Measurements from ENCODE around the gene CTSH.

CTSH gene

DNA sequence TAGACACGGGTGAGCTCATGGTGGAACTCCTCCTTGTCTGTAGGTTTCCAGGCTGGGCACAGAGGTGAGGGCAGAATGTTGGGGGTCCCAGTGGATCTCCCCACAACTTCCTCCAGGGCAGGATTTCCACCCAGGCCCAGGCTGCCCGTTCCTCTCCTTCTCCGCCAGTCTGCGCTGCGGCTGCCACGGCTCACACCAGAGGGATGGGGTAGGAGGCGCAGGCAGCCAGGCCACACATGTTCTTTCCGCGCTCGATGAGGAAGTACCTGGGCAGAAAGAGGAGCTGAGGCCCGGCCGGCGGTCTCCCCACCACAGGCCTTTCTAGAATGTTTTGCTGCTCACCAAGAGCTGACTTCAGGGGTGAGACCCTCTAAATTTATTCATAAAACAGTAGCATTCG lies 22.9 kb downstream of the CTSH start:
- DNase-seq (ENCODE audit: low read depth) = no peak
- no peak for TF ChIP-seq CTCF (IDR thresholded peaks at IDR 0.05; ENCODE audit: insufficient read depth, low read depth, low read length, missing control alignments)
- H3K4me3 ChIP-seq (ENCODE audit: low read length) = no peak overlapping the region

DNA sequence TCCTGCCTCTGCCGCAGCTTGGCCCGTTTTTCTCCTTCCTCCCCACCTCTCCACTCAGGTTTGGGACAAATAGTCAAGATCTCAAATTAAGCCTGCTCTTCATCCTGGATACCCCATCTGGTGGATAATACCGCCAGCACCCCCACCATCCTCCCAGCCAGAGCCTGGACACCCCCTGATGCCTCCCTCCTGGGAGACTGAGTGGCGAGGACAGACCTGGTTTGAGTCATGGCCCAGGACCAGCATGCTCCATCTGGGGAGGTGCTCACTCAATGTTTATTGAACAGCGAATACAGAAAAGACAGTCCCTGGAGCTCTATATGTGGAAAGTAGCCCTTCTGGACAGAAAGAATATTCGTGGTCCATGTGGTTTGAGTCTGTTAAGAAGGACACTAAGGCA lies 23.3 kb downstream of the CTSH start:
- no peak for DNase-seq (ENCODE audit: low read depth)
- TF ChIP-seq CTCF (IDR thresholded peaks at IDR 0.05; ENCODE audit: insufficient read depth, low read depth, low read length, missing control alignments) = no peak
- no peak overlapping the region for H3K4me3 ChIP-seq (ENCODE audit: low read length)

- no peak for DNase-seq (ENCODE audit: low read depth)
- no peak overlapping the region for H3K4me3 ChIP-seq (ENCODE audit: low read length)
- TF ChIP-seq CTCF (IDR thresholded peaks at IDR 0.05; ENCODE audit: insufficient read depth, low read depth, low read length, missing control alignments) = no peak
These were observed 27.0 kb downstream of the CTSH start for GRCh38 chr15:78917888-78918287.

DNA sequence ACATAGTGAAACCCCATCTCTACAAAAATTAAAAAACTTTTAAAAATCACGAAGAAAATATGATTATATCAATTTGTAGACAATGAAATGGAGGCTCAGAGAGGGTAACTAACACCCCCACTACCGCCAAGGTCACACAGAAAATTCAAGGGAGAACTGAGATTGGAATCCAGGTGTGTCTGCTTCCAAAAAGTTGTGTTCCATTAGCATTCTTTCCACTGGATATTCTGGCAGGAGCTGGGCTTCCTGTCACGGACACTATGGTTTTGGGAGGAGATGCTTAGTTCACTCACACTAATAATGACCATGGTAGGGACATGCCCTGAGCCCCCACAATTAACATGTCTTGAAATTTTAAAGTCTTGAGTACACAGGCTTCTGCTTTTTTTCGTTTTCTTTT lies 28.8 kb downstream of the CTSH start:
- H3K4me3 ChIP-seq (ENCODE audit: low read length) = no peak overlapping the region
- no peak for DNase-seq (ENCODE audit: low read depth)
- TF ChIP-seq CTCF (IDR thresholded peaks at IDR 0.05; ENCODE audit: insufficient read depth, low read depth, low read length, missing control alignments) = no peak

DNA sequence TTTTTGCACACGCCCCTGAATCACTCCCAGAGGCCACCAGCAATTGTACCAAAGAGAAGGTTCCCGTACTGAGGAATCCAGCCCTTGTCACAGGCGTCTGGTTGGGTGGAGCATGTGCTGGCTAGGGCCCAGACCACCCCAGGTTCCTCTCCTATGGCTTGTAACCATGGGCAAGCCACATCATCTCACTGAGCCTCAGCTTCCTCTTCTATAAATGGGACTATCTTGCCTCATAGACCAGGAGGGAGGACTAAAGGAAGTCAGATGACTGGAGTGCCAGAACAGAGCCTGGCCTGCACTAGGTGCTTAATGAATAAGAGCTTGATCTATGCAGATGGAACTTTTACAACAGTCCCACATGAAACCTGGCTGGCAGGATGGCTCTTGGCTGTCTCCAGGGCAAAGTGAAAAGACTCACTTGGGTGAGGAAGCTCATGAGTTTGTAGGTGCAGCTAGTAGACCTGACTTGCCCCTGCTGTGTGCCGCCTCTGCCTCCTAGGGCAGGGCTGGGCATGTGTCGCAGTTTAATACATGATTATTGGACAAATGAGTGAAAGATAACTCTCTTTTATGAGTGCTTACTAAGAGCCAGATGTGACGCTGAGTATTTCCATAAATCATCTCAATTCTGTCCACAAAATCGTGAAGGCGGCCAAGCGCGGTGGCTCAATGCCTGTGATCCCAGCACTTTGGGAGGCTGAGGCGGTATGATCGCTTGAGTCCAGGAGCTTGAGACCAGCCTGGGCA lies 29.3 kb downstream of the CTSH start:
- peak; percentile 19 for DNase-seq (ENCODE audit: low read depth)
- no peak for TF ChIP-seq CTCF (IDR thresholded peaks at IDR 0.05; ENCODE audit: insufficient read depth, low read depth, low read length, missing control alignments)
- no peak overlapping the region for H3K4me3 ChIP-seq (ENCODE audit: low read length)

DNA sequence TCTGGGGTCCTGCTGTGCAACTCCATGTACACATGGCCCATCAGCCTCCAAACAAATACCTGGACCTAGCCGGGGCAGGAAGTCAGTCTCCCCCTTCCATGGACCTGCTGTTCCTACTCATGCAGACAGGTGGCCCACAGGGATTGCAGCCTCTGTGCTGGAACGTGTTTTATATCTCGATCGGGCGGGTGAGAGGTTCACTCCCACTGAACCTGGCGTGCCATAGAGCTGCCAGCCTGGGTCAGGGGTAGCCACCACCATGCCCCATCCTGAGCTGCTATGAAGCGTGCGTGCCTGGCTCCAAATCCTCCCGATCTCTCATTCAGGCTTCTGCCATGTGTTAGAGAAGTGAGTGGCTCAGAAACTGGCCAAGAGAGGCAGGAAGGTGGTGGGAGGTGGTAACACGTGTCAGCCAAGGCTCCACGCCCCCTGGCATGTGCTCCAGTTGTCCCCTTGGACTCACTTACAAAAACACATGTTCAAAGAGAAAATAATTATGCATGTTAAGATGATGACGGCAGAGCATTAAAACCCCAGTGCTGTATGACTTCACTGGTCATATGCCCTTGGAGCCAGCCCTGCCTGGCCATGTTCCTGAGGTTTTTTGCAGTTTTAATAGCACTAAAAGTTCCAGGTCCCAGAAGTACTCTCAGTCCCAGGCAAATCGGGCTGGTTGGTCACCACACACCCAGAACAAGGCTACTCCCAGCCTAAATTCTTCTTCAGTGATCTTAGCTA lies 30.6 kb downstream of the CTSH start:
- no peak overlapping the region for H3K4me3 ChIP-seq (ENCODE audit: low read length)
- DNase-seq (ENCODE audit: low read depth) = peak; percentile 29
- peak; percentile 51 for TF ChIP-seq CTCF (IDR thresholded peaks at IDR 0.05; ENCODE audit: insufficient read depth, low read depth, low read length, missing control alignments)

Data from epithelial cell of esophagus (primary cell).